ENCODE measurements around the gene TRIM24.
A peak's percentile ranks its signal among the peaks of the same experiment; 100 is the strongest.
"Not testable (repeated sequence)": the region's sequence is repeated elsewhere in the genome, so short reads cannot be mapped to it uniquely, and the experiment has no call there.

Gene TRIM24

DNA sequence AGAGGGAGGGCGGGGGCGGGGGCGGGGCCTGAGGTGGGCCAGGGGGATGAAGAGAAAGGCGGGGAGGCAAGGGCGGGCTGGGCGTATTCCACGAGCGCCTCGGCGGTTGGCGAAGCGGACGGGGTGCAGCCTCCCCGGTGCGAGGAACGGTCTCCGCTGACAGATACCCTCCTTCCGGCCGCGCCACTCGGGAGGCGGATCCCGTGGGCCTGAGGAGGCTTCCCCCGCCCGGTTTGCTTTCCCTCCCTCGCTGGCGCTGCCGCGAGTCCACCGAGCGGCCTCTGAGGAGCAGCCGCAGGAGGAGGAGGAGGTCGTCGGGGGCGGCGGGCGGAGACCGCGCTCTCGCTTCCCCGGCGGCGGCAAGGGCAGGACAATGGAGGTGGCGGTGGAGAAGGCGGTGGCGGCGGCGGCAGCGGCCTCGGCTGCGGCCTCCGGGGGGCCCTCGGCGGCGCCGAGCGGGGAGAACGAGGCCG, at the start of gene TRIM24:
Gene TRIM24, plus strand, starts transcription at position 84 of the 473 bp plus-strand sequence. Its CDS starts 290 bp downstream, at position 374.
- peak; percentile 93 for DNase-seq

DNA sequence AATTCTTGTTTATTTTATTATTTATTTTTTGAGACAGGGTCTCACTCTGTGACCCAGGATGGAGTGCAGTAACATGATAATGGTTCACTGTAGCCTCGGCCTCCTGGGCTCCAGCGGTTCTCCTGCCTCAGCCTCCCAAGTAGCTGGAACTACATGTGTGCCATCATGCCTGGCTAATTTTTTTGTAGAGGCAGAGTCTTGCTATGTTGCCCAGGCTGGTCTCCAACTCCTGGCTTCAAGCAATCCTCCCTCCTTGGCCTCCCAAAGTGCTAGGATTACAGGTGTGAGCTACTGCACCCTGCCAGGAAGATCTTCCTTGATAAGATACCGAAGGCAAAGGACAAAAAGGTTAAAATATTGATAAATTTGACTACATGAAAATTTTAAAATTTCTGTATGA, 48.0 kb upstream of the TRIM24 start:
- DNase-seq: not testable (repeated sequence)

DNA sequence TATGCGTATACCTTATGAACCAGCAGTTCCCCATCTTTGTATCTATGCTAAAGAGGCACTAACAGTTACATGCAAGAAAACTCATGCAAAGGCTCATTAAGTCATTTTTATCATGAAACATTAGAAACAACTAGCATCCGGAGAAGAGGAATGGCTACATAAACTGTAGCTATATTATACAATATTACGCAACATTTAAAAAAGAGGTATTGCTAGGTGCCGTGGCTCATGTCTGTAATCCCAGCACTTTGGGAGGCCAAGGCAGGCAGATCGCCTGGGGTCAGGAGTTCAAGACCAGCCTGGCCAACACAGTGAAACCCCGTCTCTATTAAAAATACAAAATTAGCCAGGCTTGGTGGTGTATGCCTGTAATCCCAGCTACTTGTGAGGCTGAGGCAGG, 47.1 kb upstream of the TRIM24 start:
- not testable (repeated sequence) for DNase-seq

DNA sequence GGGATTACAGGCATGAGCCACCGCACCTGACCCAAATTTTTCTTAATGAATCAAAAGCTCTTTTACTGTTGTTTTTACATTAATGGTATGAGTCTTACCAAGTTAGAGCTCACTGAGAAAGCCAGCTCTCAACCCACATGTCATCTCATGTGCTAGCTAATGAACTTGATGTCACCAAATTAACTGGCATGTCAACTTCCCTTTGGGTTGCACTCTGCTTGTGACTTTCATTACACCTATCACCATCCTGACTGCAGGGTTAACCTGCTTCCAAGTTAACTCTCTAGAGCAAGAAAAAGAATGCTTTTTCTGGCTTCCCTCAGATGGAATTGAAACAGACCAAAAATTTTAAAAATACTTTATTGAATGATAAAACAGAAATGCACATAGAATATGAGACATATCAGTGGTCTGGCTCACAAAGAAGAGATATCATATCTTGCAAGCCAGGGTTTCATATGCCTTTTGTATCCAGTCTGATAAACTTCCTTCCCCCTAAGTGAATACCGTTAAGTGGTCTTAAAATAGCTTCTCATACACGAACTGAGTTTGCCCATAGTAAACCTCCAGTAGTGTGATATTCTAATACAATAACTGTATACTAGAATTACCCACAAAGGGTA, 42.9 kb upstream of the TRIM24 start:
- no peak for DNase-seq

DNA sequence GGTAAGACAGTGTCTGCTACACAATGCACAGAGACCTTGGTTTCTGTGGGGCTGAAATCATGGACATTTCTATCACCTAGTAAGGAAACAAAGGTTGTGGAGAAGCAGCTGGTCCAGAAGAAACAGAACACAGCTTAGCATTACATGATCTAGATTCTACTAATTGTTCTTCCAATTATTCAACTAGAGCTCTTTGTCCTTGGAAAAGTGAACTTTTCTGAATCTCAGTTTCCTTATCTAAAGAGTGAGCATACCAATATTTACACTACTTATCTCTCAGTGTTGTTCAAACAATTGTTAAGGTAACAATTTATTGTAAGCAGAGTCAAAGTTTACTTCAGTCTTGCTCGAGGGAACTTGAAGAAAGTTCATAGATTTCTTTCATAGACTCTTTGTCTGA, 42.3 kb upstream of the TRIM24 start:
- DNase-seq: no peak

DNA sequence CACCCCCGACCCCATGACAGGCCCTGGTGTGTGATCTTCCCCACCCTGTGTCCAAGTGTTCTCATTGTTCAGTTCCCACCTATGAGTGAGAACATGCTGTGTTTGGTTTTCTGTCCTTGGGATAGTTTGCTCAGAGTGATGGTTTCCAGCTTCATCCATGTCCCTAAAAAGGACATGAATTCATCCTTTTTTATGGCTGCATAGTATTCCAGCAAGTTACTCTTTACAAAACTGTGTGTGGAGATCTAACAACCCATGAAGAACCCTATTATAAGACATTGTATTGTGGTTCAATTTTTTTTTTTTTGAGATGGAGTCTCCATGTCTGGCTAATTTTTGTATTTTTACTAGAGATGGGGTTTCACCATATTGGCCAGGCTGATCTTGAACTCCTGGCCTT, 41.7 kb upstream of the TRIM24 start:
- not testable (repeated sequence) for DNase-seq

DNA sequence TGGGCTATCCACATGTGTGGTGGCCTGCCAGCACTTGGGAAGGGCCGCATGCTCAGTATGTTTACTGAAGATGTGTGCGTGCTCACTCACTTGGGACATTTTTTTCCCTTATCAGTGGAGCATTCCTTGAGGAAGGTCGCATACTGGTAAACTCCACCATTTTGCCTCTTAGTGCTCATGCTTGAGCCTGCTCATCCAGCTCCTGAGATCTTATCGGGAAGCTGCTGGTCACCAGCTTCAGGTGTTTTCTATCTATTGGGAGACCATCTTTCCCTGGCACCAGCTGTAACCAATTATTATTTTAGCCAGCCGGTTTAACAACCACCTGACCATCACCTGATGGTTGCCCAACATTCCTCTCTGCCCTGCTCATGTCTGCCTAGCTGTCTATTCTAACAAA, 35.0 kb upstream of the TRIM24 start:
- DNase-seq: no peak

DNA sequence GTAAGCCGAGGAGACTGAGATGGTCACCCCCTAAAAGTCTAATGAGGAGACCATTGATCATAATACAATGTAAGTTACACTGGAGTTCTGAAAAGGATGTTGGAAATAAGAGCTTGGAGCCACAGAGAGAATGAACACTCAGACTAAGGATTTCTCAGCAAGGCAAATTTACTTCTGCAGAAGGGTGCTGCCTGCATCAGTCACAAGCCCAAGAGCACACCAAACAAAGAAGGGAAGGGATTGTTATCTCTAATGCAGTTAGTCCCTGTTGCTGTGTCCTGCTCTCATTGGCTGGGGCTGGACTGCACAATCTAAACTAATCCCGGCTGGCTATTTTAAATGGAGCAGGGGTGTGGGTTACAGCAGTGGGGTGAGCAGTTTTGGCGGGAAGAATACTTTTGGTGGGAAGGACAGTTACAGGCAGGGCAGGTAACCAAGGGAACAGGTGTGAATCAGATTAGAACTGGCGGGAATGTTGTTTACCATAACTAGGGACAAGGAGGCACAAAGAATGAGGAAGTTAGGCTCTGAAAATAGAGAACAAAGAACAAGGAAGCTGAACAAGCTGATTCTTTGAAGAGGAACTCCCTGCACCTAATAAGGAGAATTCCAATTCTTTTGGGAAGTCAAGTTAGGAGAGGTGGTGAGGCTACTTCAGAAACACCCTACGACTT, 30.3 kb upstream of the TRIM24 start:
- no peak for DNase-seq

DNA sequence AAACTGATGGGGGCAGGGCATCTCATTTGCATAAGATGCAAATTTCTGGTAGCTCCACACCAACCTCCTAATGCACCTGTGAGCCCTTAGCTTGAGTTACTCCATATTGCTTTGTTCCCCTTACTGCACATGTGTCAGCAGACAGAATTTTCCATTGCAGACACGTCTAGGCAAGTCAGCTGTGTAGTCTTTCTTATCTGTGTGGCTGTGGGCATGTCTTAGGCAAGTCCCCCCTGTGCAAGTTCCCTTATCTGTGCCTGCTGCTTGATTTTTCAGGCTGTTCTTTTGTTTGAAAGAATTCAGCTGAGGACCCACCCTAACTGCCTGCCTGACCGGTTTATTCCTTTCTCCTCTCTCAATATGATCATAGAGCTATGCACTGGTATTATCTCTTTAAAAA, 28.5 kb upstream of the TRIM24 start:
- DNase-seq: no peak

DNA sequence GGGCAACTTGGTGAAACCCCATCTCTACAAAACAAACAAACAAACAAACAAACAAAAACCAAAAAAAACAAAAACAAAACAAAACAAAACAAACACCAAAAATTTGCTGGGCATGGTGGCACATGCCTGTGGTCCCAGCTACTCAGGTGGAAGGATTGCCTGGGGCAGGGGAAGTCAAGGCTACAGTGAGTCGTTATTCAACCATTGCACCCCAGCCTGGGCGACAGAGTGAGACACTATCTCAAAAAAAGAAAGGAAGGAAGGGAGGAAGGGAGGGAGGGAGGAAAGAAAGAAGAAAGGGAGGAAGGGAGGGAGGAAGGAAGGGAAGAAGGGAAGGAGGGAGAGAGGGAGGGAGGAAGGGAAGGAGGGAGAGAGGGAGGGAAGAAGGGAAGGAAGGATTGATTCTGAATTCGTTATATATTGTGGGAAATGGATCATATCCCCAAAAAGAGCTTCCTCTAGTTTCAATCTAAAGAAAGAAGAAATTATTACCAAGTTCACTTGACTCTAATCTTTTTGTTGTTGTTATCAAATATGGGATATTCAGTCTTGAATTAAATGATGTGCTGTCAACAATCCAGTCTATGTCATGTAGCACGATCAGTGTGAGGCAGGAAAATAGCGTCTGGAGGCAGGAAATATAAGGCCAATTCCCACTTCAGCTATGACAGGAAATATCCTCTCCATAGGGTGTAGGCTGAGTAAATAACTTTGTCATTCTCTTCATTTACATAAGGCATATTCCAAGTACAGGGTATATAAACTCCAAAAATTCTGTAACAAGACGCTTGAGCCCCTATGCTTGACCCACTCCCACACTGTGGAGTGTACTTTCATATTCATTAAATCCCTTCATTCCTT, 26.2 kb upstream of the TRIM24 start:
- DNase-seq: no peak

DNA sequence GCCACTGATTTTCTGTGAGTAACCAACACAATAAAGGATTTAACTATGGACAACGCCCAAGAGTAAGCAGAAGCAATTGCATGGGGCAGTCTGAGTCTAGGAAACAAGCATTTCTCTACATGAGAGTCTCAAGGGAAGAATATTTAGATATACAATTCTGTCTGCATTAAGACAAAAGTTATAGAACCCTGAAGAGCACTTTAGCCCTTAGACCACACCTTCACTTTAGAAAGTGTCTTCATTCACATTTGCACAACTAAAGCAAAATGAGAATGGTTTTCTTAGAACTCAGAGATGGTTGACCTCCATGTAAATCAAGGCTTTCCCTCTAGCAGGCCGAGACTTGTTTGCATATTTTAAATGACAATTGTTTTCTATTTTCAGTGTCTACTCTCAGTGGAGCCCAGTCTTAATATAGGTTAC, 25.5 kb upstream of the TRIM24 start:
- no peak for DNase-seq

DNA sequence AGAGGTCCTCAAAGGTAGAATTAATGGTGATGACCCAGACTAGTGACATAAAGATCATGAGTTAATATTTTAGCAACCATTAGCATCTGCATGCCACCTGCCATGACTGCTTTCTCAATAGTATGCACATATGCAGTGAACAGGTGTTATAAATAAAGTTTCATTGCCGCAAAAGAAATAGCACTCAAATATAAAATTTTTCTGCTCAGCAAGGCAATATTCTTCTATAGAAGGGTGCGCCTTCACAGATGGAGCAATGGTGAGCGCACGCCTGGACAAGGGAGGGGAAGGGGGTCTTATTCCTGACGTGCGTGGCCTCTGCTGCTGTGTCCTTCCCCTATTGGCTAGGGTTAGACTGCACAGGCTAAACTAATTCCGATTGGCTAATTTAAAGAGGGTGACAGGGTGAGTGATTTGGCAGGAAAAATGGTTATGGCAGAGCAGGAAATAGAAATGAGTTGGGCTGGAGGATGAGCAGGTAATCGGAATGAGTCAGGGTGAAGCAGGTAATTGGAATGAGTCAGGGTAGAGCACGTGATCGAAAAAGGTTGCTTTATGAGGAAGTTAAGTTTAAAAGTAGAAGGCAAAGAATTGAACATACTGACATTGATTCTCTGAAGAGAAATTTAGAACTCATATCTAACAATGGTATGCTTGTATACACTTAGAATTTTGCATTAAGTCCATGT, 24.7 kb upstream of the TRIM24 start:
- no peak for DNase-seq

DNA sequence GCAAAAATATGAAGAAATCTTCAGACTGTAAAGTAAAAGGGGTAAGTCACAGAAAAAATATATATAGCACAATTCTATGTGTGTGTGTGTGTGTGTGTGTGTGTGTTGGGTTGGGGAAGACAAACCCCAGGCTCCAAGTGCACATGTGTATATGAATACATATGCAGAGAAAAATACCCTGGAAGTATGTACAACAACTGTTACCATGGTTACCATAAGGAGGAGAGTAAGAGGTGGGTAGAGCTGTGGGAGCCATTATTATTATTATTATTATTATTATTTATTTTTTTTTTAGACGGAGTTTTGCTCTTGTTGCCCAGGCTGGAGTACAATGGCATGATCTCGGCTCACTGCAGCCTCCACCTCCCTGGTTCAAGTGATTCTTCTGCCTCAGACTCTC, 23.7 kb upstream of the TRIM24 start:
- no peak for DNase-seq

DNA sequence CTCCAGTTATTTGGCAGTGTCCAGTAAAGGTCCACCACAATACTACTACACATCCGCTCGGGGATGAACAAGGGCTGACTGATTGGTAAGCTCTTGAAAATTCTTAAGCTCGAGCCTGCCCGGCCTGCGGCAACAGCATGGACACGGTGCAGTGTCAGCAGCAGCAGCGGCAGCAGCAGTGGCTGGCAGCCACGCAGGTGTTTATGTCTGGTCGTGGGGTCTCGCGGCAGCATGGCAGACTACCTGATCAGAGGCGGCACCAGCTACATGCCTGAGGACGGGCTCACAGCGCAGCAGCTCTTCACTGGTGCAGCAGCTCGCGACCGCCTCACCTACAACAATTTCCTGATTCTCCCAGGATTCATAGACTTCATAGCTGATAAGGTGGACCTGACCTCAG, 19.6 kb upstream of the TRIM24 start:
- no peak for DNase-seq

DNA sequence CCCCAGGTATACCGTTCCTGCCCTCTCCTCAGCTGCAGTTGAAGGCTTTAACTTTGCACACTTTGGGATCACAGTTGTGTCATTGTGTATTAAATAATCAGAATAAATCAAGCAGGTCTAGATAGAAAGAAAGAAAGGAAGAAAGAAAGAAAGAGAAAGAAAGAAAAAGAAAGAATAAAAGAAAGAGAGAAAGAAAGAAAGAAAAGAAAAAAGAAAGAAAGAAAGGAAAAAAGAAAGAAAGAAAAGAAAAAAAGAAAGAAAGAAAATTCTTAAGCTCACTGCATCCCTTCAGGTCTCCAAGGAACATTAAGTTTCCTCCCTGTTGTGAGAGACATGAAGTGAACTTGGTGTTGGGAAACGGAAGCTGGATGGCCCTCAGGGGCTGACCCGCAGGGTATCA, 17.2 kb upstream of the TRIM24 start:
- DNase-seq: no peak

DNA sequence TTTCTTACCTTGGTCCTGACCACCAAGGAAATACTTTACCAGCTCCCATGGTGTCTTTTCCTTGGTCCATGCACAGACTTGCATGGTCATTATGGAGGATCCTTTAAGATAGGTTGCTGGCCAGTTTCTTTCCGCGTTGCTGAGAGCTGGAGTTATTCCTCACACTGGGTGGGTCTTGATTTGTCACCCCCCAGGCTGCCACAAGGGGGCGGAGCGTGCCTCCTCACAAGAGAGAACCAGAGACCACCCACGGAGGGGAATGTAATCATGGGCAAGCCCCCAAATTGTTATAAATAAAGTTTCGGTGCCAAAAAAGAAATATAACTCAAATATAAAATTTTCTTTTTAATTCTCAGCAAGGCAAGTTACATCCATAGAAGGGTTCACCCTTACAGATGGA, 10.5 kb upstream of the TRIM24 start:
- DNase-seq: peak; percentile 69

DNA sequence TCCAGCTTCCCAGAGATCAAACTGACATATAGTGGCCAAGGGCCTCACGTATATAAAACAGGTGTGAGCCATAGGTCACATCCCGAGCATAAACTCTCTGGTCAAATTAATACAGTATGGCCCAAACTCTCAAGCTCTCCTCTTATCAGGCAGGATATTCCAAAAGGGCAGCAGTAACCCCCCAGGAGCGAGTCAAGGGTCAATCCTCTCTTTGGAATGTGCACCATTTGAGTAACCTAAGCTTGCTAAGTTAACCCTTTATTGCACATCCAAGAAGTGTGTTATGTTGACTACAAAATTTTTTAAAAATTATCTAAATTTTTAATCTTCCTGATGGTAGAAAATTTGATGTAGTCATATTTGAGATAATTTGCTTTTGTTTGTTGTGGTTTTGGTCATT, 4.5 kb upstream of the TRIM24 start:
- DNase-seq: no peak

DNA sequence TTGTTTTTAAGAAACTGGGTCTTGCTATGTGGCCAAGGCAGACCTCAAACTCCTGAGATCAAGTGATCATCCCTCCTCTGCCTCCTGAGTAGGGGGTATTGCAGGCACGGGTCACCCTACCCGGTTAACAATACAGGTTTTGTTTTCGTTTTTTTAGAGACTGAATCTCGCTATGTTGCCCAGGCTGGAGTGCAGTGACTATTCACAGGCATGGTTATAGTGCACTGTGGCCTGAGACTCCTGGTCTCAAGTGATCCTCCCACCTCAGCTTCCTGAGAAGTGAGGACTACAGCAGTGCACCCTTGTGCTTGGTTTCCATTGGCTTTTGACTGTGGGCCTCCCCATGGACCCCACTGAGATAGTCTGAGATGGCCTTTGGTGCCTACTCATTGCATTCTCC, 3.8 kb upstream of the TRIM24 start:
- no peak for DNase-seq

DNA sequence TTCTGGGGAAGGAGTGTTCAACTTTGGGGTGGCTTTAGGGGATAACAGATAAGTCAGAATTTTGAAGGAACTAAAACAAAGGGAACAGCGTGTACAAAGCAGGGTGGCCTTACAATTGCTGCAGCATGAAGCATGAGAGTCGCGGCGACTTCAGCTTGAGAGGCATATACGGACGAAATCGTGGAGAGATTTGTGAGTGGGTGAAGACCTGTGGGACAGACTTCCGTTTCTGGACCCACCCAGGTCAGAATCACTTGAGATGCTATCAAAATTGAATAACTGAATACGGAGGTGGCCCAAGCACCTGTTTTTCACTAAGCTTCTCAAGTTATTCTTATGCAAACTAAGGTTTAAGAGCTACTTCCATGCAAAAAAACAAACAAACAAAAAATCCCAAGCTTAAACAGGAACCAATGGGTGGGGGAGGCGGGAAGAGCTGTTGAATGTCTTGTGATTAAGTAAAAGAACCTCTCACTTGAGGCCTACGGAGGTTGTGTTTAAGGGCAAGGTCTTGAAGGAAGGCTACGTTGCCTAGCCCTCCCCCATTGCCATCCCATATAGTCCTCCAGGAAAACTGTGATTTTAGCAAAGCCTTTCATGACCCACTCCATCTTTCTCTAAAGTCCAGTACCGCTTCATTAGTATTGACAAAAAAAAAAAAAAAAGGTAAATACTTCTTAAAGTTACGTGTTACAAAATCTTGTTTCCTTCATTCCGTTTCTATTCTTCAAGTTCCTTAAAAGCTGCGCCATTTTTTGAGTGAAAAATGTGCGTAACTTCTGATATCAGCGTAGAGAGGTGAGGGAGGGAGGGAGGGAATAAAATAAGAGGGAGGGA, 1.3 kb upstream of the TRIM24 start:
- DNase-seq: no peak

DNA sequence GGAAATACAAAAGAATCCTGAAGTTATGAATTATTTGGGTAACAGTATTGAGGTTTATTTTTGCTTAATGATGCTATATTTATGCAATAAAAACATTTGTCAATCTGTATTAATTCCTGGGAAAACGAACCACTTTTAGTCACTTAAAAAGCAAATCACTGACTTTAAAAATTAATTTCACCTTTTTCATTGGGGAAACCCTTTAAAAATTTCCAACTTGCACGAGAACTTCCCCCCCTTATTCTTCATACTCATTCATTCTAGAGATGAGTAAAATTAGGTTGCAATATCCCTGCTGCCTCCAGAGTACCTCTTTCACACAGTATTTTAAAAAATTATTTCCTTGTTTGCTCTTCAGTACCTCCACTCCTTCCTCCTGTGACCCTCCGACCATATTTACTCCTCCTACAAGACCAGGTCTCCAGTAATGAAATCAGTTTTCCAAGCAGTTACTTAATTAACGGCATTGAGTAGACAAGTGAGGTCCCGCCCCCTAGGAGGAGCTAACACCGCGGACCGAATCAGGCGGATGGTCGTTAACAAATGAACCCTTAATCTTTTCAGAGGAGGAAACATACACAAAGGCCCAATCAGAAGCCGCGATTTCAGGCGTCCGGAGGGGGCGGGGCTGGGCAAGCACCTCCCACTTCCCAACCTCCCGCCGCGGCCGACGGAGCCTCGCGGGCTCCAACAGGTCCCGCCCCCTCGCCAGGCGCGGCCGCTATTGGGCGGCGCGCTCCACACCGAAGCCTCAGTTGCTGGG, 465 bp upstream of the TRIM24 start:
- peak; percentile 97 for DNase-seq

All from activated CD8-positive, alpha-beta memory T cell treated with anti-CD3 and anti-CD28 coated beads, Interleukin-2, amount 50 U/mL, for 48 hours (primary cell).